K562 (cell line): ENCODE data around the gene ETV3L. TPM values are rescaled to one million over a fixed set of nuclear protein-coding genes. Genes with fewer than 3 reads are reported as not detected.

Experiments used
- BRF2 ChIP-seq: IDR thresholded peaks from 3 replicates; pipeline ENCODE4 v1.6.1; 2011; ENCODE audit warnings: borderline replicate concordance, mild to moderate bottlenecking; ENCODE audit not compliant: insufficient read length, insufficient read depth
- CCAR2 ChIP-seq: fragments of 200-400 bp; formaldehyde crosslinking; IDR thresholded peaks from 2 replicates; pipeline ENCODE4 v1.6.1; 2017; ENCODE audit warnings: mild to moderate bottlenecking, low read depth, low read length
- HOMEZ ChIP-seq: fragments of 250-450 bp; sonication (Bioruptor Pico); IDR thresholded peaks from 2 replicates; pipeline ENCODE4 v1.4.0; 2020; ENCODE audit warnings: mild to moderate bottlenecking, moderate library complexity
- NONO ChIP-seq, 2 experiments: fragments of 200-400 bp in 1 of 2; fragments of 450-650 bp in 1 of 2; formaldehyde crosslinking in 1 of 2; IDR thresholded peaks; 2 replicates each; pipeline ENCODE4 v1.6.1; 2017; ENCODE audit warnings: low read depth in 2 of 2, mild to moderate bottlenecking in 2 of 2, moderate library complexity in 2 of 2, low read length in 1 of 2
- SAP30 ChIP-seq: fragments of 200-600 bp; sonication (generic); IDR thresholded peaks from 2 replicates; pipeline ENCODE4 v1.6.1; 2012; ENCODE audit warnings: borderline replicate concordance, low read depth, mild to moderate bottlenecking, moderate library complexity, low read length, control low read depth, inconsistent platforms; ENCODE audit not compliant: insufficient read depth, poor library complexity, severe bottlenecking
- ZBTB11 ChIP-seq, 3 experiments: fragments of 200-800 bp in 1 of 3; fragments of 250-450 bp in 1 of 3; fragments of 450-650 bp in 1 of 3; sonication (Bioruptor Pico) in 1 of 3; sonication (Bioruptor generic) in 1 of 3; formaldehyde crosslinking in 1 of 3; IDR thresholded peaks; 2 replicates each; pipeline versions ENCODE4 v1.6.1 to v1.8.0; 2016 to 2022; ENCODE audit warnings: mild to moderate bottlenecking in 2 of 3, missing genetic modification characterization in 2 of 3, missing compliant biosample characterization in 1 of 3, moderate library complexity in 1 of 3
- ZBTB9 ChIP-seq: fragments of 450-650 bp; formaldehyde crosslinking; IDR thresholded peaks from 2 replicates; pipeline ENCODE4 v1.4.0; 2020; ENCODE audit warnings: mild to moderate bottlenecking, moderate library complexity
- polyA plus RNA-seq, 8 experiments: library from polyadenylated mRNA; depleted of rRNA in 4 of 8; stranded (reverse) in 5 of 8; unstranded in 3 of 8; fragments of >200 nt; fragmentation: Nextera tagmentation in 2 of 8; fragmentation: Illumina TruSeq in 1 of 8; extraction: Ambion mirVana in 2 of 8; extraction: Trizol in 1 of 8; gene quantifications; 2 replicates each; pipeline versions ENCODE4 v1.2.1 to v1.2.3, GENCODE V29; 2011 to 2014; ENCODE audit warnings: inconsistent platforms in 1 of 8, missing spikeins in 1 of 8
- total RNA-seq, 7 experiments: library from RNA; depleted of rRNA in 6 of 7; stranded (reverse); fragments of >200 nt in 6 of 7; fragmentation: Illumina TruSeq in 2 of 7; extraction: Trizol in 2 of 7; gene quantifications; 2 replicates each; pipeline versions ENCODE4 v1.2.1 to v1.2.3, GENCODE V29; 2011 to 2021; ENCODE audit warnings: low replicate concordance in 1 of 7

ETV3L gene
- total and polyA plus RNA-seq, 9 of the 15 experiments (the other 6 are each of a cell fraction or from before 2014, with no cell fraction given), result not detected

DNA sequence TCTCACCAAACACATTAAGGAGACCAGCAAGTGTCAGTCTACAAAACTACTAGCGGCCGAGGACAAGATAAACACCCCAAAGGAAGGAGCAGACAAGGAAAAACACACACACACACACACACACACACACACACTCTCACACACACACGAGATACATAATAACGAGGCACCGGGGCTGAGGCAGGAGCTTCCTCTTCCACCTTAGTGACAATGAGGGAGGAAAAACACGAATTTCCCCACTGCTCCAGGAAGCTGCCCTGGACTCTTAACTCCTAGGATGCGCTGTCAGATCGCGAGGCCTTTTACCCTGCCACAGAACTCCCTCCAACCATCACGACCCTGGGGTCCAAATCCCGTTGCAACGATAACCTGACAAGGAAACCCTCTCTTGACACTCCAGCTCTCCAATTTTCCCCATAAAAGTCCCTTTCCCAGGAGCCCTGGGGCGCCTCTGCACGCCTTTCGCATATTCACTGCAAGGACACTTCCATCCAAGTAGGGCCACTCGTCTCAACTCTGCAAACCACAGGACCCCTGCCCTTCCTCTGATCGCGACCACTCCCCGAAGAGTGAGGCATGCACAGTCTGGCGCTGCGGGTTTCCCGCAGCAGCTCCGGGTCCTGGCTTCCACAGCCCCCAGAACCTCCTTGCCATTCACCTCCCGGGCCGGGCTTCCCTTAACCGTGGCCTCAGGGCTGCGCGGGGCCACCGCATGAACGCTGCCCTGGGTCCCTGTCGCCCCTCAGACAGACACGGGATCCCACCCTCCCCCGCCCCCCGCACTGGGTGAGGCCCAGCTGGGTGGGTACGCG lies 38.0 kb upstream of the ETV3L start (continued):
- TF ChIP-seq CCAR2 (no peak), NONO (IDR thresholded peaks at IDR 0.05; ENCODE audit: low read depth in 2 of 2, low read length in 1 of 2) (no peak), ZBTB9 (CRISPR knock-in tag) (no peak), ZBTB11 (CRISPR knock-in tag; IDR thresholded peaks at IDR 0.05) (0 out of 6 replicates have a peak, but pooled peaks of 1 of the 3 experiments have one; percentile 14), SAP30 (peak; percentile 12), HOMEZ (CRISPR knock-in tag) (no peak), BRF2 (no peak)
